Measurements from ENCODE around the gene CMTM4. TPM values are rescaled to one million over a fixed set of nuclear protein-coding genes. Genes with fewer than 3 reads are reported as not detected.
"Not testable (repeated sequence)": the region's sequence is repeated elsewhere in the genome, so short reads cannot be mapped to it uniquely, and the experiment has no call there.

CMTM4 gene
- polyA plus RNA-seq, 1 donor (not counting 4 experiments of a cell fraction or from before 2014, with no cell fraction given), result 23.1 TPM

DNA sequence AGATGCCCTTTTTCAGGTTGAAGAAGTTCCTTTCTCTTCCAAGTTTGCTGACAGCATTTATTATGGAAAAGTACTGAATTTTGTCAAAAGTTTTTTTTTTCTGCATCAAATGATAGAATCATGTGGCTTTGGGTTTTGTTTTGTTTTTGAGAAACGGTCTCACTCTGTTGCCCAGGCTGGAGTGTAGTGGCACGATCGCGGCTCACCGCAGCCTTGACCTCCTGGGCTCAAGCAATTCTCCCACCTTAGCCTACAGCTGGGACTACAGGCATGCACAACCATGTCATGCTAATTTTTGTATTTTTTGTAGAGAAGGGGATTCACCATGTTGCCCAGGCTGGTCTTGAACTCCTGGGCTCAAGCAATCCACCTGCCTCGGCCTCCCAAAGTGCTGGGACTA, 7.3 kb downstream of the CMTM4 start:
- TF ChIP-seq EZH2 (IDR thresholded peaks at IDR 0.05; ENCODE audit: low read length), result no peak
- TF ChIP-seq, protein P1, sequence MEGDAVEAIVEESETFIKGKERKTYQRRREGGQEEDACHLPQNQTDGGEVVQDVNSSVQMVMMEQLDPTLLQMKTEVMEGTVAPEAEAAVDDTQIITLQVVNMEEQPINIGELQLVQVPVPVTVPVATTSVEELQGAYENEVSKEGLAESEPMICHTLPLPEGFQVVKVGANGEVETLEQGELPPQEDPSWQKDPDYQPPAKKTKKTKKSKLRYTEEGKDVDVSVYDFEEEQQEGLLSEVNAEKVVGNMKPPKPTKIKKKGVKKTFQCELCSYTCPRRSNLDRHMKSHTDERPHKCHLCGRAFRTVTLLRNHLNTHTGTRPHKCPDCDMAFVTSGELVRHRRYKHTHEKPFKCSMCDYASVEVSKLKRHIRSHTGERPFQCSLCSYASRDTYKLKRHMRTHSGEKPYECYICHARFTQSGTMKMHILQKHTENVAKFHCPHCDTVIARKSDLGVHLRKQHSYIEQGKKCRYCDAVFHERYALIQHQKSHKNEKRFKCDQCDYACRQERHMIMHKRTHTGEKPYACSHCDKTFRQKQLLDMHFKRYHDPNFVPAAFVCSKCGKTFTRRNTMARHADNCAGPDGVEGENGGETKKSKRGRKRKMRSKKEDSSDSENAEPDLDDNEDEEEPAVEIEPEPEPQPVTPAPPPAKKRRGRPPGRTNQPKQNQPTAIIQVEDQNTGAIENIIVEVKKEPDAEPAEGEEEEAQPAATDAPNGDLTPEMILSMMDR (optimal IDR thresholded peaks at IDR 0.05 in 1 of 3, IDR thresholded peaks at IDR 0.05 in 1 of 3, conservative IDR thresholded peaks at IDR 0.05 in 1 of 3; ENCODE audit: extremely low read depth in 1 of 3, insufficient read depth in 2 of 3, low read length in 3 of 3), result no peak
- DNase-seq (ENCODE audit: low read depth, low spot score) (no peak), FAIRE-seq (no peak)
- no peaks in the 10 kb centered on the region for H3K36me3 ChIP-seq (ENCODE audit: control insufficient read depth in 2 of 2, extremely low read depth in 1 of 2, insufficient read depth in 2 of 2, low read length in 2 of 2)
- peaks cover 2% of the 10 kb centered on the region for H3K9me1 ChIP-seq (ENCODE audit: control insufficient read depth, extremely low read depth, insufficient read depth, low read length)
- dilution Hi-C loops (cut with MboI; ENCODE audit: extremely low pct_ligation_motif_present, low sequenced_read_pairs), result no loop called here
- H3K4me1 ChIP-seq (ENCODE audit: control insufficient read depth, extremely low read depth, insufficient read depth, low read length), result peaks cover 16% of the 10 kb centered on the region
- H3K27me3 ChIP-seq (ENCODE audit: control insufficient read depth, extremely low read depth, insufficient read depth, low read length), result no peaks in the 10 kb centered on the region
- H2AFZ ChIP-seq (ENCODE audit: control insufficient read depth, low read length), result no peak overlapping the region
- no peak overlapping the region for H3K4me3 ChIP-seq (ENCODE audit: control insufficient read depth in 2 of 3, extremely low read depth in 1 of 3, insufficient read depth in 2 of 3, low read depth in 1 of 3, low read length in 3 of 3)
- no peaks in the 10 kb centered on the region for H4K20me1 ChIP-seq (ENCODE audit: control insufficient read depth, extremely low read depth, insufficient read depth, low read length)
- H3K9me3 ChIP-seq (ENCODE audit: control insufficient read depth, low read depth, low read length), result no peaks in the 10 kb centered on the region
- H3K27ac ChIP-seq (ENCODE audit: control insufficient read depth, insufficient read depth, low read length), result no peak overlapping the region
- no peak overlapping the region for H3K9ac ChIP-seq (ENCODE audit: control insufficient read depth, extremely low read depth, insufficient read depth, low read length)
- no peak overlapping the region for H3K4me2 ChIP-seq (ENCODE audit: control insufficient read depth, extremely low read depth, insufficient read depth, low read depth, low read length)
- H3K79me2 ChIP-seq (ENCODE audit: control insufficient read depth, insufficient read depth, low read length), result peaks cover 41% of the 10 kb centered on the region

- DNase-seq (ENCODE audit: low read depth, low spot score), result no peak
- H3K9me3 ChIP-seq (ENCODE audit: control insufficient read depth, low read depth, low read length), result no peaks in the 10 kb centered on the region
- H3K4me2 ChIP-seq (ENCODE audit: control insufficient read depth, extremely low read depth, insufficient read depth, low read depth, low read length), result no peak overlapping the region
- H3K27me3 ChIP-seq (ENCODE audit: control insufficient read depth, extremely low read depth, insufficient read depth, low read length), result no peaks in the 10 kb centered on the region
- dilution Hi-C loops (cut with MboI; ENCODE audit: extremely low pct_ligation_motif_present, low sequenced_read_pairs), result no loop called here
- peaks cover 16% of the 10 kb centered on the region for H3K4me1 ChIP-seq (ENCODE audit: control insufficient read depth, extremely low read depth, insufficient read depth, low read length)
- H3K79me2 ChIP-seq (ENCODE audit: control insufficient read depth, insufficient read depth, low read length), result peaks cover 34% of the 10 kb centered on the region
- H3K27ac ChIP-seq (ENCODE audit: control insufficient read depth, insufficient read depth, low read length), result no peak overlapping the region
- H3K9me1 ChIP-seq (ENCODE audit: control insufficient read depth, extremely low read depth, insufficient read depth, low read length), result peaks cover 2% of the 10 kb centered on the region
- H3K4me3 ChIP-seq (ENCODE audit: control insufficient read depth in 2 of 3, extremely low read depth in 1 of 3, insufficient read depth in 2 of 3, low read depth in 1 of 3, low read length in 3 of 3), result no peak overlapping the region
- no peak overlapping the region for H3K9ac ChIP-seq (ENCODE audit: control insufficient read depth, extremely low read depth, insufficient read depth, low read length)
- H2AFZ ChIP-seq (ENCODE audit: control insufficient read depth, low read length), result no peak overlapping the region
- no peak for FAIRE-seq
- no peaks in the 10 kb centered on the region for H3K36me3 ChIP-seq (ENCODE audit: control insufficient read depth in 2 of 2, extremely low read depth in 1 of 2, insufficient read depth in 2 of 2, low read length in 2 of 2)
- H4K20me1 ChIP-seq (ENCODE audit: control insufficient read depth, extremely low read depth, insufficient read depth, low read length), result no peaks in the 10 kb centered on the region
- TF ChIP-seq EZH2 (IDR thresholded peaks at IDR 0.05; ENCODE audit: low read length), result no peak
- TF ChIP-seq, protein P1 (optimal IDR thresholded peaks at IDR 0.05 in 1 of 3, IDR thresholded peaks at IDR 0.05 in 1 of 3, conservative IDR thresholded peaks at IDR 0.05 in 1 of 3; ENCODE audit: extremely low read depth in 1 of 3, insufficient read depth in 2 of 3, low read length in 3 of 3), result no peak
These were observed 8.5 kb downstream of the CMTM4 start for GRCh38 chr16:66687906-66688625.

DNA sequence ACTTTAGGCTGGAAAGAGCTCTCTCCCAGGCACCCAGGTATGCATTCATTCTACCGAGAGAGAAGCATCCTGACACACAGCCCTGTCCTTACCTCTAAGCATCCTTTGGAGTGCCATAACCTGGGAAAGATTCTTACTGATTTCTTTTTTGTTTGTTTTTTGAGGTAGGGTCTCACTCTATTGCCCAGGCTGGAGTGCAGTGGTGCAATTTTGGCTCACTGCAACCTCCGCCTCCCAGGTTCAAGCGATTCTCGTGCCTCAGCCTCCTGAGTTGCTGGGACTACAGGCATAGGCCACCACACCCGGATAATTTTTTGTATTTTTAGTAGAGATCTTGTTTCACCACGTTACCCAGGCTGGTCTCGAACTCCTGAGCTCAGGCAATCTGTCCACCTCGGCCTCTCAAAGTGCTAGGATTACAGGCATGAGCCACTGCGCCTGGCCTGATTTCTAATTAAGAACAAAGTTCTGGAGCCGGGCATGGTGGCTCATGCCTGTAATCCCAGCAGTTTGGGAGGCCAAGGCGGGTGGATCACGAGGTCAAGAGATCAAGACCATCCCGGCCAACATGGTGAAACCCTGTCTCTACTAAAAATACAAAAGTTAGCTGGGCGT, 10.9 kb downstream of the CMTM4 start:
- dilution Hi-C loops (cut with MboI; ENCODE audit: extremely low pct_ligation_motif_present, low sequenced_read_pairs); H3K9ac ChIP-seq (ENCODE audit: control insufficient read depth, extremely low read depth, insufficient read depth, low read length); DNase-seq (ENCODE audit: low read depth, low spot score); H2AFZ ChIP-seq (ENCODE audit: control insufficient read depth, low read length); H3K27me3 ChIP-seq (ENCODE audit: control insufficient read depth, extremely low read depth, insufficient read depth, low read length); H4K20me1 ChIP-seq (ENCODE audit: control insufficient read depth, extremely low read depth, insufficient read depth, low read length); FAIRE-seq; H3K4me2 ChIP-seq (ENCODE audit: control insufficient read depth, extremely low read depth, insufficient read depth, low read depth, low read length); H3K36me3 ChIP-seq (ENCODE audit: control insufficient read depth in 2 of 2, extremely low read depth in 1 of 2, insufficient read depth in 2 of 2, low read length in 2 of 2); H3K27ac ChIP-seq (ENCODE audit: control insufficient read depth, insufficient read depth, low read length); H3K9me1 ChIP-seq (ENCODE audit: control insufficient read depth, extremely low read depth, insufficient read depth, low read length); H3K4me3 ChIP-seq (ENCODE audit: control insufficient read depth in 2 of 3, extremely low read depth in 1 of 3, insufficient read depth in 2 of 3, low read depth in 1 of 3, low read length in 3 of 3); H3K9me3 ChIP-seq (ENCODE audit: control insufficient read depth, low read depth, low read length): not testable (repeated sequence)
- H3K4me1 ChIP-seq (ENCODE audit: control insufficient read depth, extremely low read depth, insufficient read depth, low read length), result peaks cover 14% of the 10 kb centered on the region
- H3K79me2 ChIP-seq (ENCODE audit: control insufficient read depth, insufficient read depth, low read length), result peaks cover 33% of the 10 kb centered on the region
